ENCODE results near the gene ATF6B.
"Not testable (repeated sequence)": the region's sequence is repeated elsewhere in the genome, so short reads cannot be mapped to it uniquely, and the experiment has no call there.

The ATF6B gene

GRCh38 chr6:32154514-32155161, 26.6 kb upstream of the ATF6B start:
- peak in 1 of 3 experiments; percentile 32 for DNase-seq (ENCODE audit: low read depth in 3 of 3)

DNA sequence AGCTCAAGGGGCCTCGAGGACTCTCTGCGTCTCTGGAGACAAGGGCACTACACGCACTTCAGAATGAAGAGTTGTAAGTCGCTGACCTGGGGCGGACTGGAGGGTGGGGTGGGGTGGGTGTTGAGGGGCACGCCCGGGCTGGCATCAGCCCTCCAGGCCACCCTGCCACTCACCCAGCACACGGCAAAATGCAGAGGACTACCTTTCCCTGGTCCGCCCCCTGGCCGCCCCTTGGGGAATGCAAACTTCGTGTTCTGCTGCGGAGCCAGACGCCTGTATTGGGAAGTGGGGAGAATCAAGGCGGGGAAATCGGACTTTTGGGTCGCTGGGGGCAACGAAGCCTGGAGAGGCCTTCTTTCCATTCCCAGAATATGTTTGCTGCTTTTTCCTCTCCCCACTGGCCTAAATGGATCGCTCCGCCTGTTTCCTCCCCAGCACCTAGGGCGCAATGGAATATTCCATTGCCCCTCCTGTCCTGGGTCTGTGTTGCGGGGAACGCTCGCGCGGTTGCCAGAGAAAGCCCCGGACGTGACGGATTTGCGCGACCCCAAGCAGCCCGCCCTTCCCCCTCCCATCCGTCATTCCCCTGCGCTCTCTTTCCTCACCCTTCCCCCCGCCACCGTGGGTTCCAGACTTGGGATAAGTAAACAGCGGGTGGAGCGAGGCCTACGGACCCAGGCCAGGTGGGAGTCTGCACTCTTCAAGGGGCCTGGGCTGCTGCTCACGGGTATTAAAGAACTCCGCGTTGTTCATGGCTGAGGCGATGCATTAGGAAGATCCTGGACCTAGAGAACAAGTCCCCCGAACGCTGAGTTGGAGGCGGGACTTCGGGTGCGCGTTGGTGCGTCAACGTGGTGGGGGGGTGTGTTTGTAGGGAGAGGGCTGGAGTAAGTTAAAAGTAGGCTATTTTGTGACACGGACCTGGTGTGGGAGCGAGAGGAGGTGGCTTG, 25.8 kb upstream of the ATF6B start, which contains the start of gene PPT2:
Gene PPT2, plus strand, starts transcription at position 578 of the 950 bp plus-strand sequence. CDS start 454 bp downstream, outside the sequence.
- DNase-seq (ENCODE audit: low read depth in 3 of 3) = peak in 2 of 3 experiments; percentile 35 to 46

GRCh38 chr6:32152769-32153563, 24.9 kb upstream of the ATF6B start:
- DNase-seq (ENCODE audit: low read depth in 3 of 3) = no peak

DNA sequence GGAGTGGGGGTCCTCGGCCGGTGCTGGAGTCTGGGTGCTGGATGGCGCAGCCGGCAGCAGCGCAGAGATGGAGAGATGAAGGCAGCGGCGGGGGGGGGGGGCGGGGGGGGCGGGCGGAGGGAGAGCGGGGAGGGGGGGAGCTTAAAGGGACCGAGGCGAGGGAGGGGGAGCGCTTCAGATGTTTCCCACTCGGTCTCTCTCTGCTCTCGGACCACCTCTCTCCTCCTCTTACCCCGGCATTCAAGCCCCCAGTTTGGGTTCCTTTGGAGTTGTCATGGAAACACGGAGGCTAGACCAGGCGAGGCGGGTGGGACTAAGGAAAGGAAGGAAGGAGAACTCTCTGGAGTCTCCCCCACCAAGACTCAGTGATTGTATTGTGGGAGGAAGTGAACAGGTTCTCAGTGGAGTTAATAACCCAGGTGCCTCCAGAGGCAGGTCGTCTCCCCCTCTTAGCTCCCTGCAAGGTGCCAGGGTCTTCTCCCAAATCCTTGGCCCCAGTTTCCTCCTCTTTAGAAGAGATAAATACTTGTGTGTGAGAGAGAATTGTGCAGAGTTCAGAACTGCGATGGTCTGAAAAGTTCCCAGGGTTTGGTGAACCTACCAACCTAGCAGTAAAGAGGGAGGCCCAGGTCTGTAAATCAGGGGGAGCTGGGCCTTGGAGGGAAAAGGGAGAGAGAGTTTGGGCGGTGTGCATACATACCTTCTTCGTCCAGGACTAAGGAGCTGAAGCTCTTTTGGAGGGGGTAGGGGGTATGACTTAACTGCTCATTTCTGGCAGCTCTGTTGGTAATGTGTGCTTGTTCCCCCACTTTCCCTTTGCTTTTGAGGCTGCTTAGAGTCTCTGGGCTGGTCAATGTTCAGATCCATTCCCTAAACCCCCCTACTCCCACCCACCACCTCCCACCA, 24.1 kb upstream of the ATF6B start, which contains the start of gene PRRT1:
Gene PRRT1, minus strand, starts transcription at position 77 of the 906 bp plus-strand sequence. CDS start 112 bp downstream, outside the sequence.
- no peak for DNase-seq (ENCODE audit: low read depth in 3 of 3)

- DNase-seq (ENCODE audit: low read depth in 3 of 3) = no peak
Measured at GRCh38 chr6:32151181-32151862, 23.3 kb upstream of the ATF6B start.

DNA sequence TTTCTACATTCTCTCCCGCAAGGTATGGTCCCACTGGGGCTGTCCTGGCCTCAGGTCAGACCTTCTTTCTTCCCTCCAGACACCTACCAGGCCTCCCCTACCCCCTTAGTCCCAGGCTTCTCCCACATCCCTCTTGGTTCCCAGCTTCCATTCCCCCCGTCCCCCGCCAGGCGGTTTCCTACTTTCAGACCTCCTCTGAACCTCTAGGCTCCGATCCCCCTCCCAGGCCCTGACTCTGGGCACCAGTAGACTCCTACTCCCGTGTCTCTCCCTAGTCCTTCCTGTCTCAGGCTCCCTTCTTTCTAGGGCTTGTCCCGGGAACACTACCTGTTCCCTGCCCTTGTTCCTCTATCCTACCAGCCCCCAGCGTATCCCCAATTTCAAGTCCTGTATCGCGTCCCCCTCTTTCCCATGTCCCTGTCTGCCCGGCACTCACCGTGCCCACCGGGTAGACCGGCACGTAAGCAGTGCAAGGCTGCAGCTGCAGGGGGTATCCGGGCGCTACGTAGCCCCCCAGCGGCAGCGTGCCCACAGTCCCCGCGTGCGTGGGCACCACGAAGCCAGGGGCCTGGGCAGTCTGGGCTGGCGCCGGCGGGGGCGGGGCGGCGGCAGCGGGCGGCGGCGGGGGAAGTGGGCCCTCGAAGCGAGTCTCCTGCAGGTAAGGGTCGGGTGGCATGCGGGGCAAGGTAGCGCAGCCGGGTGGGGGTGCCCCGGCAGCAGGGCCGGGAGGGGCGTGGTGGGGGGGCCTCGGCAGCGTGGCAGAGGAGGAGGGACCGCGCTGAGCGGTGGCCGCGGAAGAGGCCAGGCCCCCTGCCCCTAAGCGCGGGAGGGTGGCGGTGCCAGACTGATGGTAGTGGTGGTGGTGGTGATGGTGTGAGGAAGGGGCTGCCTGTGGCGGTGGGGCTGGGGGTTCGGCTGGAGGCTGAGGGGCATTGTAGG, 22.2 kb upstream of the ATF6B start:
- DNase-seq (ENCODE audit: low read depth in 3 of 3) = no peak

GRCh38 chr6:32149092-32149755, 21.2 kb upstream of the ATF6B start:
- no peak for DNase-seq (ENCODE audit: low read depth in 3 of 3)

GRCh38 chr6:32148289-32149091, 20.4 kb upstream of the ATF6B start:
- peak; percentile 34 to 60 (median 46) for DNase-seq (ENCODE audit: low read depth in 3 of 3)

- no peak for DNase-seq (ENCODE audit: low read depth in 3 of 3)
Measured at GRCh38 chr6:32147401-32148132, 19.5 kb upstream of the ATF6B start.

GRCh38 chr6:32146687-32147086, 18.6 kb upstream of the ATF6B start:
- DNase-seq (ENCODE audit: low read depth in 3 of 3) = no peak

DNA sequence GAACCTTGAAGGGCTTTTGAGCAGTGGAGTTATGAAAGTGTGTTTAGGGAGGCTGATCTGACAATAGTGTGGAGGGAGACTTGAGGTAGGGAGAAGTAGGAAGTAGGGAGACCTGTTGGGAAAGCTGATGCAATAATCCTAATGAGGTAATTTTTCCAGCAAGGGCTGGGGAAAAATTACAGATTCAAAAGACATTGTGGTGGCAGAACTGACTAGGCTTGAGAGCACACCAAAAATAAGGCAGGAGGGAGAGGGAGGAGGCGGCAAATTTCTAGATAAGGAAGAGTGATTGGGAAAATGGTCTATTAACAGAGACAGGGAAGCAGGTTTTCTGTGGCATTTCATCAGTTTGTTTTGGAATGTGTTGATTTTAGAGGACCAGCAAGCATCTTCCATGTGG, 18.2 kb upstream of the ATF6B start:
- DNase-seq (ENCODE audit: low read depth in 3 of 3) = no peak

GRCh38 chr6:32144238-32144637, 16.2 kb upstream of the ATF6B start:
- DNase-seq (ENCODE audit: low read depth in 3 of 3) = not testable (repeated sequence)

DNA sequence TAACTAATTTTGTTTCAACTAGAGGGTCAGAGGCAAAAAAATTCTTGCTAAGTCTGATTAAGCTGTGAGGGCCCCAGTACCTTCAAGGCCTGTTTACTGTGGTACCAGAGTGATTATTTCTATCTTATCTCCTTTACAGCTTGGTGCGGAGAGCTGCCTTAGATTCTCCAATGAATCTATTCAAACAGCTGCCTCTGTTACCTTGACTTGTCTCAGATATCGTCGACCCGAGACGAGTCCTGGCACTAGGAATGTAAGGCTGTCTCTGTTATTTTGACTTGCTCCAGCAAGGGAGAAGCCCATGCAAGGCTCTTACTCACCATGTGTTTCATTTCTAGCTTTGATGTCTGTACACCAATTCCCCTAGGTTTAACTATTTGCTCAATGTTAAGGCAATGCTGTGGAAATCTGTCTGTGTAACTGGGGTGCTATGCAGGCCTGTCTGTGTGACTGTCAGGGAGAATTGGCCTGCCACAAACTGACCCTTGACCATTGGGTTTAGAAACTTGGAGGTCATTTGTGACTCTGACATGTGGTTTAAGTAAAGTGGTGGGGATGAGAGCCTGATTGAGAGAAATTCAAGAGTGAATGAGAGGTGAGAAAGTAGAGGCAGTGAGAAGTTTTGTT, 12.5 kb upstream of the ATF6B start:
- DNase-seq (ENCODE audit: low read depth in 3 of 3) = no peak

- no peak for DNase-seq (ENCODE audit: low read depth in 3 of 3)
Measured at GRCh38 chr6:32139590-32139989, 11.5 kb upstream of the ATF6B start.

- no peak for DNase-seq (ENCODE audit: low read depth in 3 of 3)
Measured at GRCh38 chr6:32137454-32137853, 9.4 kb upstream of the ATF6B start.

DNA sequence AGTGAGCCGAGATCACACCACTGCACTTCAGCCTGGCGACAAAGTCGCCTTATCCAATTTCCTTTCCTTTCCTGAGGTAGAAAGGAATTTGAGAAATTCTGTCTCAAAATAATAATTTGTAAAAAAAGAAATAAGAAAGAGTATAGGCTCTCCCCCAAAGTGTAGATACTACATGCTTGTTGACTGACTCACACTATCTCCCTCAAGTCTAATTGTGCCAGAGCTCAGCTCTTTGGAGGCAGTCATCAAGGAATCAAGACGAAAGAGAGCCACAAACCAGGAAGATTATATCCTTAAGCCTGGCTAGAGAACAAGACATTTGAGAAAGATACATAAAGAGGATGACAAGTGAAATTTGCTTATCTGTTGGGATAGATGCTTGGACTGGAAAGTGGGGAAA, 5.7 kb upstream of the ATF6B start:
- DNase-seq (ENCODE audit: low read depth in 3 of 3) = no peak

GRCh38 chr6:32132110-32132509, 4.1 kb upstream of the ATF6B start:
- DNase-seq (ENCODE audit: low read depth in 3 of 3) = no peak

Data from stimulated activated CD4-positive, alpha-beta T cell treated with anti-CD3 and anti-CD28 coated beads, TNF-alpha, amount 100 ng/mL, for 4 hours (primary cell).